ENCODE measurements around the gene TEX26. TPM values are rescaled to one million over a fixed set of nuclear protein-coding genes. Genes with fewer than 3 reads are reported as not detected.

TEX26 gene
- total and polyA plus RNA-seq, 10 of the 15 experiments (the other 5 are each of a cell fraction or from before 2014, with no cell fraction given) = not detected

DNA sequence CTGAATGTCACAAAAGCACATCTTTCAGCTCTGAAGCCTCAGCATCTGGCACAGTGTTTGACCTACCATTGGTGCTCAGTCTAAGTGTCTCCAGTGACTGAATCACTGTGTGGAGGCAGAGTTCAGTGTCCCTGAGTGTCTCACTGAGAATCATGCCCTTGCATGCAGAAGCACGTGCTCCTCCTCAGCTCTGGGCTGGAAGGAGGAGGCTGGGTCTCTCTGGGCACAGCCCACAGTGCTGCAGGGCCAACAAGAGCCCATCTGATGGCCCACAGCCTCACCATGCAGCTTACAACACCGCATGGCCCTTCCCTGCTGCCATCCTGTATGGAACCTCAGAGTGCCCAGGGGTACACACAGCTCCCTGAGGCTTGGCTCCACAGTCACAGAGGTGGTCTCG, 86.1 kb downstream of the TEX26 start:
- no peaks in the 10 kb centered on the region for H3K9me3 ChIP-seq (replicated peaks; ENCODE audit: control insufficient read depth, insufficient read depth, low read length)
- H3K4me1 ChIP-seq (ENCODE audit: control insufficient read depth, insufficient read depth, low read length) = no peaks in the 10 kb centered on the region
- WGBS (ENCODE audit: insufficient coverage, insufficient replicate concordance, low lambda C conversion rate, missing lambda C conversion rate) = 21% methylated on average over 3 of the region's 3 CpGs
- H3K27ac ChIP-seq (ENCODE audit: control insufficient read depth, insufficient read depth) = no peak overlapping the region
- no peaks in the 10 kb centered on the region for H4K20me1 ChIP-seq (ENCODE audit: control insufficient read depth, insufficient read depth)
- CTCF ChIA-PET = no interaction called here
- H3K4me3 ChIP-seq = no peak overlapping the region
- TF ChIP-seq BHLHE40 (IDR thresholded peaks at IDR 0.05; ENCODE audit: borderline replicate concordance in 1 of 2, low read depth in 2 of 2, low read length in 1 of 2) (no peak), BRCA1 (IDR thresholded peaks at IDR 0.05; ENCODE audit: low read depth, low read length) (no peak), TCF3 (IDR thresholded peaks at IDR 0.05; ENCODE audit: borderline replicate concordance, insufficient read depth, low read depth, low read length) (no peak), IKZF1 (conservative IDR thresholded peaks at IDR 0.05) (no peak), RELA (IDR thresholded peaks at IDR 0.05; ENCODE audit: borderline replicate concordance, partially characterized antibody) (no peak), ZNF217 (IDR thresholded peaks at IDR 0.05) (no peak), ZNF622 (IDR thresholded peaks at IDR 0.05) (no peak), CHD4 (IDR thresholded peaks at IDR 0.05) (no peak), EZH2 (IDR thresholded peaks at IDR 0.05; ENCODE audit: borderline replicate concordance, control insufficient read depth, low read depth, low read length) (no peak), CBX3 (IDR thresholded peaks at IDR 0.05; ENCODE audit: borderline replicate concordance, low read depth) (no peak), SMAD5 (IDR thresholded peaks at IDR 0.05; ENCODE audit: low read depth) (no peak), ZNF207 (IDR thresholded peaks at IDR 0.05; ENCODE audit: borderline replicate concordance) (no peak), MEF2B (IDR thresholded peaks at IDR 0.05; ENCODE audit: partially characterized antibody, poor library complexity, severe bottlenecking) (no peak), RAD51 (IDR thresholded peaks at IDR 0.05) (no peak)
- TF ChIP-seq, protein P1, sequence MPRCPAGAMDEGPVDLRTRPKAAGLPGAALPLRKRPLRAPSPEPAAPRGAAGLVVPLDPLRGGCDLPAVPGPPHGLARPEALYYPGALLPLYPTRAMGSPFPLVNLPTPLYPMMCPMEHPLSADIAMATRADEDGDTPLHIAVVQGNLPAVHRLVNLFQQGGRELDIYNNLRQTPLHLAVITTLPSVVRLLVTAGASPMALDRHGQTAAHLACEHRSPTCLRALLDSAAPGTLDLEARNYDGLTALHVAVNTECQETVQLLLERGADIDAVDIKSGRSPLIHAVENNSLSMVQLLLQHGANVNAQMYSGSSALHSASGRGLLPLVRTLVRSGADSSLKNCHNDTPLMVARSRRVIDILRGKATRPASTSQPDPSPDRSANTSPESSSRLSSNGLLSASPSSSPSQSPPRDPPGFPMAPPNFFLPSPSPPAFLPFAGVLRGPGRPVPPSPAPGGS (IDR thresholded peaks at IDR 0.05; ENCODE audit: borderline replicate concordance, insufficient read depth, low read depth, low read length, poor library complexity, severe bottlenecking) = no peak
- TF ChIP-seq, protein P2, sequence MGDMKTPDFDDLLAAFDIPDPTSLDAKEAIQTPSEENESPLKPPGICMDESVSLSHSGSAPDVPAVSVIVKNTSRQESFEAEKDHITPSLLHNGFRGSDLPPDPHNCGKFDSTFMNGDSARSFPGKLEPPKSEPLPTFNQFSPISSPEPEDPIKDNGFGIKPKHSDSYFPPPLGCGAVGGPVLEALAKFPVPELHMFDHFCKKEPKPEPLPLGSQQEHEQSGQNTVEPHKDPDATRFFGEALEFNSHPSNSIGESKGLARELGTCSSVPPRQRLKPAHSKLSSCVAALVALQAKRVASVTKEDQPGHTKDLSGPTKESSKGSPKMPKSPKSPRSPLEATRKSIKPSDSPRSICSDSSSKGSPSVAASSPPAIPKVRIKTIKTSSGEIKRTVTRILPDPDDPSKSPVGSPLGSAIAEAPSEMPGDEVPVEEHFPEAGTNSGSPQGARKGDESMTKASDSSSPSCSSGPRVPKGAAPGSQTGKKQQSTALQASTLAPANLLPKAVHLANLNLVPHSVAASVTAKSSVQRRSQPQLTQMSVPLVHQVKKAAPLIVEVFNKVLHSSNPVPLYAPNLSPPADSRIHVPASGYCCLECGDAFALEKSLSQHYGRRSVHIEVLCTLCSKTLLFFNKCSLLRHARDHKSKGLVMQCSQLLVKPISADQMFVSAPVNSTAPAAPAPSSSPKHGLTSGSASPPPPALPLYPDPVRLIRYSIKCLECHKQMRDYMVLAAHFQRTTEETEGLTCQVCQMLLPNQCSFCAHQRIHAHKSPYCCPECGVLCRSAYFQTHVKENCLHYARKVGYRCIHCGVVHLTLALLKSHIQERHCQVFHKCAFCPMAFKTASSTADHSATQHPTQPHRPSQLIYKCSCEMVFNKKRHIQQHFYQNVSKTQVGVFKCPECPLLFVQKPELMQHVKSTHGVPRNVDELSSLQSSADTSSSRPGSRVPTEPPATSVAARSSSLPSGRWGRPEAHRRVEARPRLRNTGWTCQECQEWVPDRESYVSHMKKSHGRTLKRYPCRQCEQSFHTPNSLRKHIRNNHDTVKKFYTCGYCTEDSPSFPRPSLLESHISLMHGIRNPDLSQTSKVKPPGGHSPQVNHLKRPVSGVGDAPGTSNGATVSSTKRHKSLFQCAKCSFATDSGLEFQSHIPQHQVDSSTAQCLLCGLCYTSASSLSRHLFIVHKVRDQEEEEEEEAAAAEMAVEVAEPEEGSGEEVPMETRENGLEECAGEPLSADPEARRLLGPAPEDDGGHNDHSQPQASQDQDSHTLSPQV (IDR thresholded peaks at IDR 0.05) = no peak
- no peaks in the 10 kb centered on the region for H3K27me3 ChIP-seq (replicated peaks in 1 of 2; ENCODE audit: control insufficient read depth in 2 of 2, insufficient read depth in 2 of 2, low read length in 1 of 2)
- no peak for FAIRE-seq
- H3K36me3 ChIP-seq (ENCODE audit: control insufficient read depth in 2 of 2, insufficient read depth in 2 of 2, low read length in 1 of 2) = no peaks in the 10 kb centered on the region
- ATAC-seq = no peak
- H2AFZ ChIP-seq (ENCODE audit: control insufficient read depth, low read depth, low read length) = no peak overlapping the region
- H3K79me2 ChIP-seq (ENCODE audit: control insufficient read depth, insufficient read depth, low read length) = no peaks in the 10 kb centered on the region
- SMC1A ChIA-PET (ENCODE audit: uncharacterized antibody, unreplicated experiment) = interaction anchor here (1.0 to 1.4 kb wide), 2 partner anchors 8 to 11 kb away, joined by 3 to 4 read pairs; no protein-coding TSS in a partner anchor
- in situ Hi-C loops (cut with MboI) = no loop called here
- RAD21 ChIA-PET (ENCODE audit: unreplicated experiment) = no interaction called here
- DNase-seq (ENCODE audit: low read depth, low spot score) = no peak
- no peak overlapping the region for H3K4me2 ChIP-seq (ENCODE audit: control insufficient read depth, insufficient read depth)
- BruUV-seq (replicated peaks) = no TSS peak
- POLR2A ChIA-PET = no interaction called here
- intact Hi-C loops (cut with micrococcal nuclease; ENCODE audit: unreplicated experiment) = no loop called here
- H3K9ac ChIP-seq (ENCODE audit: control insufficient read depth, insufficient read depth, low read length) = no peak overlapping the region

All from GM12878 (cell line).